ENCODE measurements around the gene C11orf16. TPM values are rescaled to one million over a fixed set of nuclear protein-coding genes. Genes with fewer than 3 reads are reported as not detected.
A peak's percentile ranks its signal among the peaks of the same experiment; 100 is the strongest.
"Not testable (repeated sequence)": the region's sequence is repeated elsewhere in the genome, so short reads cannot be mapped to it uniquely, and the experiment has no call there.

The C11orf16 gene
- total RNA-seq, 1 donor = not detected

DNA sequence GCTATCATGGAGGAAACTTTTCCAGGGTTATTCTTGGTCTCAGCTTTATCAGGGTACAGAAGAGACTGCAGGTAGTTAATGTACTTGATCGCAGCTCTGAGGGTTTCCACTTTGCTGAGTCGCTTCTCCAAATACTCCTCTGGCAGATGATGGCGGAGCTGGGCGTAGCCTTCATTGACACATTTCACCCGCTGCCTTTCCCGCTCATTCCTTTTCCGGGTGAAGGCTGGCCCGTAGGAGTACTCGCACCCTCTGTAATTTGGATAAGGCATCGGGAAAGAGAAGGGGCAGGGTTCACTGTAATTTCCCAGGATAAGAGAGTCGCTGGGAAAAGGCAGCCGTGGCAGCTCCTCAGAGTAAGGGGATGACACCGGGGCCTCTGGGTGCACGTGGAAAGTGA, 4.9 kb upstream of the C11orf16 start:
- no peak for DNase-seq (ENCODE audit: low read depth in 2 of 3, low spot score in 2 of 3)

- no peak for DNase-seq (ENCODE audit: low read depth in 2 of 3, low spot score in 2 of 3)
Measured at GRCh38 chr11:8937159-8937558, 4.4 kb upstream of the C11orf16 start.

- DNase-seq (ENCODE audit: low read depth in 2 of 3, low spot score in 2 of 3) = not testable (repeated sequence)
Measured at GRCh38 chr11:8935789-8936188, 3.0 kb upstream of the C11orf16 start.

GRCh38 chr11:8934742-8935488, 2.2 kb upstream of the C11orf16 start:
- DNase-seq (ENCODE audit: low read depth in 2 of 3, low spot score in 2 of 3) = no peak

GRCh38 chr11:8933931-8934330, 1.2 kb upstream of the C11orf16 start:
- DNase-seq (ENCODE audit: low read depth in 2 of 3, low spot score in 2 of 3) = no peak

- no peak for DNase-seq (ENCODE audit: low read depth in 2 of 3, low spot score in 2 of 3)
Measured at GRCh38 chr11:8930456-8931175, 2.1 kb downstream of the C11orf16 start.

- no peak for DNase-seq (ENCODE audit: low read depth in 2 of 3, low spot score in 2 of 3)
Measured at GRCh38 chr11:8928981-8929615, 3.6 kb downstream of the C11orf16 start.

- no peak for DNase-seq (ENCODE audit: low read depth in 2 of 3, low spot score in 2 of 3)
Measured at GRCh38 chr11:8928205-8928604, 4.5 kb downstream of the C11orf16 start.

DNA sequence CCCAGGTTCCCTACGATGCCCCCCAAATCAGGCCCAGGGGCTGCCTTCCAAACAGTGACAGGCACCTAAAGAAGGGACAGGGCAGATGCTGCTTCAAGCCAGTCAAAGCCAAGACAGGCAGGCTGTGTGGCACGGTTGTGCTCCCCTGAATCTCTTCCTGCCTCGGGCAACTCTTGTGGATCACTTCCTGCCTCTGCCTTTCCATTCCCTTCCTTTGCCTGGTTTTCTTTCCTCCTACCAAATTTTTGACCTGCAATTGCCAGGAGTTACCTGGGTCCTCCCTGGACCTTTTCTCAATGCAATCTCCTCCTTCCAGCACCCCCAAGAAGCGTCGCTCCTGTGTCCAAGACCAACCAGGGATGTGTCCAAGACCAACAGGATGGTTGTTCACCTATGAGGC, 5.5 kb downstream of the C11orf16 start:
- DNase-seq (ENCODE audit: low read depth in 2 of 3, low spot score in 2 of 3) = no peak

DNA sequence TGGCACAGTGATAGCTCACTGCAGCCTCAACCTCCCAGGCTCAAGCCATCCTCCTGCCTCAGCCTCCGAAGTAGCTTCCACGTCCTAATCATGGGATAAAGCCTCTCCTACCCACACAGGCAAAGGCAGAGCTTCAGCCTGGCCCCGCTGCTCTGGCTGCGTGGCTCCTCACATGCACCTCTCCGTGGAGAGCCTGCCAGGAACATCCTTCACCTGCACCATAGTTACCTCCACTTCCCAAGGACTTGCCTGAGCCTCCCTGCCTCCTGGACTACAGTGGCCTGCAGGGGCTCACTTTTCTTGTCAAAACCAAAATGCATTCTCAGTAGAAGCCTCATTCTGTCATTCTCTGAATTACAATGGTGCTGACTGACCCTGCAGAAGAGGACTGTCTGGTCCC, 6.5 kb downstream of the C11orf16 start:
- DNase-seq (ENCODE audit: low read depth in 2 of 3, low spot score in 2 of 3) = no peak

DNA sequence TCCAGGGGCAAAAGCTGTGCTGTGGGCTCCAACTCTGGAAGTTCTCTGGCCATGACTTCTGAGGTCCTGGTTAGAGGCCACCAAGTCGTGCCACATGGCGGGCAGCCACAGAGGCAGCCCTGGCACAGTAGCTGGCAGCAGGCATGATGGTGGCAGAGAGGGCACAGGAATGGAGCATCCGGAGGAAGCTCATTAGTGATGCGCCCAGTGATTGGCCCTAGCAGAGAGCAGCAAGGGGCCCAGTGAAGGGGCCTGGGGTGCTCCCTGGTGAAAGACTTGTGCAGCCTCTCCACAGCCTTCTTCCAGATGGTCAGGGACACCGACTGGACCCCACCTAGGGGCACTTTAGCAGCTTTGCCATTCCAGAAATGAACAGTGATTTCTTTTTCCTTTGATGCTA, 7.0 kb downstream of the C11orf16 start:
- DNase-seq (ENCODE audit: low read depth in 2 of 3, low spot score in 2 of 3) = no peak

DNA sequence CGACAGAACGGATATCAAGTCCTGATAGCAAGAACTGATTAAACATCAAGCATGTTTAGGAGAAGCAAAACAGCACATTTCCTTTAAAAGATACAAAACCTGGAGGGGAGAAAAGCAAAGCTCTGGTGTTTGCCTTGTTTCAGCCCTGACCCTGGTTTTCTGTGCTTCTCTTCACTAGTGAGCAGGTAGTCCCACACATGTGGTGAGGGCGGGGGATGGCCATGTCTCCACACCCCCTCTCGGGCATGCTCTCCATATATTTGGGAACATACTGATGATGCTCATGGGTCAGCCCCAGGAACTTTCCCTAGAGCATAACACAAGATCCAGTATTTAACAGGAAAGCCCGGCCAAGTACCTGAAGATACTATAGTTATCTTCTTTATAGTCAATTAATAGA, 10.1 kb downstream of the C11orf16 start:
- no peak for DNase-seq (ENCODE audit: low read depth in 2 of 3, low spot score in 2 of 3)

DNA sequence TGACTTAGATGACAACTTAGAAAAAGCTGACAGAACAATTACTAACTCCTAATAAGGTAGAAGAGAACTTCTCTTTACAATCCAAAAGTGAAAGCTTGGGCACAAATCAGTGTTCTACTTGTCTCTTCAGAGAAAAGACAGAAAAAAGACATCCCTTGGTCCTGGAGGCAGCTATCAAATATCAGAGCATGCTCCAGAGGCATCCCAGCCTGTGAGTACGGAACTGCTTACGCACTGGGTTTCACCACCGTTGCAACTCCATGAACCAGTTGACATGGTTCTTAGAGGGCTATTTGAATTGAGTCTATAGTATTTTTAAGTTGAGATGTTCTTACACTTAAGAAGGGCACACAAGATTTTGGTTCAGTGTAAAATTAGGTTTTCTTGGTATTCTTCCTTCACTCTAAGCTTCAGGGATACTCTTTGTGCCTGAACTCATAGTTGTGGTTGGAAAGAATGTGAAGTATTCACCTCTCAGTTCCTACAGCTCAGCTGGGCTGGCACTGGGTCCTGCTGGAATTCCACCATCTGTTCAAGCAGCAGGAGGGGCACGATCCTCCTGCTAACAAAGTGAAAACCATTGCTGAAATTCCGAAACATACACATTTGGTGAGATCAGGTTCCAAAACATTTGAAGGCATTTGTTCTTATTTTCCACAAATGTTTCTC, 15.5 kb downstream of the C11orf16 start:
- DNase-seq (ENCODE audit: low read depth in 2 of 3, low spot score in 2 of 3) = no peak

- no peak for DNase-seq (ENCODE audit: low read depth in 2 of 3, low spot score in 2 of 3)
Measured at GRCh38 chr11:8914661-8915018, 18.1 kb downstream of the C11orf16 start.

- peak in 2 of 3 donors; percentile 57 to 74 for DNase-seq (ENCODE audit: low read depth in 2 of 3, low spot score in 2 of 3)
Measured at GRCh38 chr11:8913961-8914660, 18.6 kb downstream of the C11orf16 start.

- peak; percentile 41 to 97 (median 97) for DNase-seq (ENCODE audit: low read depth in 2 of 3, low spot score in 2 of 3)
Measured at GRCh38 chr11:8911029-8911823, 21.5 kb downstream of the C11orf16 start, which contains the start of gene AKIP1. Gene AKIP1 (plus strand): TSS chr11:8911189. CDS start chr11:8911450, 261 bp downstream.

- no peak for DNase-seq (ENCODE audit: low read depth in 2 of 3, low spot score in 2 of 3)
Measured at GRCh38 chr11:8910649-8911026, 22.1 kb downstream of the C11orf16 start.

GRCh38 chr11:8908099-8908498, 24.6 kb downstream of the C11orf16 start:
- DNase-seq (ENCODE audit: low read depth in 2 of 3, low spot score in 2 of 3) = no peak

DNA sequence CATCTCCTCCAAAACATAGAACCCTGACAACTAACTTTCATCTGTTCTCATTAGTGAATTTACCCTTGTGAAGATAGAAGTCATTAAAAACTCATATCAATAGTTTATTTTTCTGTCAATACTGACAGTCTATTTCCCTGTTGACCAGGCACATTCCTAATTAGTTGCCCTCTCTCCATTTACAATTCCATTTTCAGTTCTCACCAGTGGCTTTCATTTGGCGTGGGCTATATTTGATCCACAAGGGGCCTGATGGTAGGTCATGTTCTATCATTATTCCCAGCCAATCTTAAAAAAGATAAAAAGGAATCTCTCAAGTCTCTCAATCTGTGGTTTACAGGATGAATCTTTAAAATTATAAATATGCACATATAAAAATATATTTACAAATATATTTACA, 25.6 kb downstream of the C11orf16 start:
- no peak for DNase-seq (ENCODE audit: low read depth in 2 of 3, low spot score in 2 of 3)

Measured in hematopoietic multipotent progenitor cell (in vitro differentiated cells).